ENCODE measurements around the gene SLC22A1. TPM values are rescaled to one million over a fixed set of nuclear protein-coding genes. Genes with fewer than 3 reads are reported as not detected.
"Not testable (repeated sequence)": the region's sequence is repeated elsewhere in the genome, so short reads cannot be mapped to it uniquely, and the experiment has no call there.

The SLC22A1 gene
- total and polyA plus RNA-seq, 4 donors = 0.79 to 1,107 (median 439) TPM

DNA sequence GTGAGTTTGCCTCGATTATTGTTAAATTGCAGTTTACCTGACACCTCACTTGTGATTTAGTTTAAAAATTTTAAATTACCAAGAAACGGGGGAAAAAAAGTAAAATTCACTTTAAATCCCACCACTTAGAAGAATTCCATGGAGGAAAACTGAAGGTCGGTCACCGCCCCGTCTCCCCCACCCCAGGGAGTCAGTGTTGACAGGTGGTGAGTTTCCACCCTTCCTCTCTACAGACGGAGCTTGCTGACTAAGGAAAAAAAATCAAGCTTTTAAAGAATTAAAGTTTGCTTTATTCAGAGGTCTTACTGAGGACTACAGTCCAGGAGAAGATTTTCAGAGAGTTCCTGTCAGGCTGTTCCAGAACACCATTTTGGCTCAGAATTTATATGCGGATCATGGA, 42.3 kb downstream of the SLC22A1 start:
- TF ChIP-seq FOXA1 (IDR thresholded peaks at IDR 0.05) (no peak), CTCF (IDR thresholded peaks at IDR 0.05; ENCODE audit: low read depth, low read length, missing input control) (no peak), REST (IDR thresholded peaks at IDR 0.05) (no peak), HNF4G (IDR thresholded peaks at IDR 0.05) (no peak)
- peak overlapping the region; percentile 14 to 64 (median 41) for H3K4me3 ChIP-seq (ENCODE audit: low read depth in 1 of 3, low read length in 3 of 3)
- H3K9me3 ChIP-seq (ENCODE audit: control insufficient read depth in 4 of 4, low read length in 3 of 4) = no peaks in the 10 kb centered on the region
- 36% methylated on average over 7 of the region's 7 CpGs for WGBS
- H3K4me1 ChIP-seq (ENCODE audit: control insufficient read depth in 4 of 4, insufficient read depth in 4 of 4, low read length in 3 of 4) = peaks cover 0 to 32% (median 11%) of the 10 kb centered on the region in 4 donors
- H3K9ac ChIP-seq (ENCODE audit: low read depth in 1 of 2, low read length in 2 of 2) = peak overlapping the region in 1 of 2 donors; percentile 82
- peaks cover 0 to 4% (median 2%) of the 10 kb centered on the region in 4 donors for H3K36me3 ChIP-seq (ENCODE audit: control insufficient read depth in 4 of 4, insufficient read depth in 3 of 4, low read depth in 1 of 4, low read length in 3 of 4)
- peak overlapping the region; percentile 80 to 94 for H3K27ac ChIP-seq (ENCODE audit: low read depth in 1 of 2, low read length in 2 of 2)
- no peak for DNase-seq (ENCODE audit: low spot score)
- H3K27me3 ChIP-seq (ENCODE audit: control insufficient read depth in 4 of 4, insufficient read depth in 4 of 4, low read length in 3 of 4) = no peaks in the 10 kb centered on the region

GRCh38 chr6:160165928-160166327, 44.3 kb downstream of the SLC22A1 start:
- 77% methylated on average over 3 of the region's 3 CpGs for WGBS
- H3K36me3 ChIP-seq (ENCODE audit: control insufficient read depth in 4 of 4, insufficient read depth in 3 of 4, low read depth in 1 of 4, low read length in 3 of 4); H3K4me3 ChIP-seq (ENCODE audit: low read depth in 1 of 3, low read length in 3 of 3); H3K9ac ChIP-seq (ENCODE audit: low read depth in 1 of 2, low read length in 2 of 2); H3K27me3 ChIP-seq (ENCODE audit: control insufficient read depth in 4 of 4, insufficient read depth in 4 of 4, low read length in 3 of 4); H3K27ac ChIP-seq (ENCODE audit: low read depth in 1 of 2, low read length in 2 of 2); H3K9me3 ChIP-seq (ENCODE audit: control insufficient read depth in 4 of 4, low read length in 3 of 4); DNase-seq (ENCODE audit: low spot score): not testable (repeated sequence)
- peaks cover 0 to 17% (median 9%) of the 10 kb centered on the region in 4 donors for H3K4me1 ChIP-seq (ENCODE audit: control insufficient read depth in 4 of 4, insufficient read depth in 4 of 4, low read length in 3 of 4)

DNA sequence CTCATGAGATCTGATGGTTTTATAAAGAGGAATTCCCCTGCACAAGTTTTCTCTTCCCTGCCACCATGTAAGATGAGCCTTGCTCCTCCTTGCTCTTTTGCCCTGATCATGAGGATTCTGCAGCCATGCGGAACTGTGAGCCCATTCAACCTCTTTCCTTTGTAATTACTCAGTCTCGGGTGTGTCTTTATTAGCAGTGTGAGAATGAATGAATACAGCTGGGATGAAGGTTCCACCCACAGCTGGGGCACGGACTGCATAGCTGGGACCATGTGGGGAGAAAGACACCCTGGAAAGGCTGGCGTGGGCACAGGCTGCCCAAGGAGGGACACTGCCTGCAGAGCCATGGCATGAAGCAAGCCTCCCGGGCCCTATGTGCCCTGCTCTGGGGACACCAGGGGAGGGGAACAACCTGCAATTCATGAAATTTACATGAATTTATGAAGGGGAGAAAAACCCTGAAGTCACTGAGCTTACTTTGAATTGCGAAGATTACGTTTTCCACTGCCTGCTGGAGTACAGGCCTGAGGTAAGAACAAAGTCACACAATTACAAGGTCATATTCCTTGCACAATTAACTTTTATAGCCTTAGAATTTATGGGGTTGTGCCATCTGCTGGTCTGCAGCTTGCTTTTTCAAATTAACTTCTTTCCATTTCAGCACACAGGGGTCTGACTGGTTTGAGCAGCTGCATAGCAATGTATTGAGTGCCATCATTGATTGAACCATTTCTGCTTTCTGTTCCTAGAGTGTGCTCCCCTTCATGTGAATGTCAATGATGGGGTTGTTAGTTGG, 46.2 kb downstream of the SLC22A1 start:
- Histone ChIP-seq H3K27ac (ENCODE audit: low read depth in 1 of 2, low read length in 2 of 2) (no peak overlapping the region), H3K36me3 (ENCODE audit: control insufficient read depth in 4 of 4, insufficient read depth in 3 of 4, low read depth in 1 of 4, low read length in 3 of 4) (no peaks in the 10 kb centered on the region), H3K9ac (ENCODE audit: low read depth in 1 of 2, low read length in 2 of 2) (no peak overlapping the region), H3K9me3 (ENCODE audit: control insufficient read depth in 4 of 4, low read length in 3 of 4) (no peaks in the 10 kb centered on the region), H3K4me3 (ENCODE audit: low read depth in 1 of 3, low read length in 3 of 3) (no peak overlapping the region), H3K4me1 (ENCODE audit: control insufficient read depth in 4 of 4, insufficient read depth in 4 of 4, low read length in 3 of 4) (peaks cover 0 to 3% (median under 1%) of the 10 kb centered on the region in 4 donors), H3K27me3 (ENCODE audit: control insufficient read depth in 4 of 4, insufficient read depth in 4 of 4, low read length in 3 of 4) (no peaks in the 10 kb centered on the region)
- TF ChIP-seq ATF3 (IDR thresholded peaks at IDR 0.05) = no peak
- TF ChIP-seq RAD21 (IDR thresholded peaks at IDR 0.05) = peak in 1 of 2 donors; percentile 43
- DNase-seq (ENCODE audit: low spot score) = no peak
- 86% methylated on average over 7 of the region's 7 CpGs for WGBS
